GM19452 (cell line): ENCODE measurements around the gene EEPD1.
A peak's percentile ranks its signal among the peaks of the same experiment; 100 is the strongest.
"Not testable (repeated sequence)": the region's sequence is repeated elsewhere in the genome, so short reads cannot be mapped to it uniquely, and the experiment has no call there.

Source experiments
- ATAC-seq: cut with Tn5 transposase; IDR thresholded peaks from one replicate; pipeline ENCODE4 v1.9.1; 2021; ENCODE audit not compliant: unreplicated experiment

The EEPD1 gene

DNA sequence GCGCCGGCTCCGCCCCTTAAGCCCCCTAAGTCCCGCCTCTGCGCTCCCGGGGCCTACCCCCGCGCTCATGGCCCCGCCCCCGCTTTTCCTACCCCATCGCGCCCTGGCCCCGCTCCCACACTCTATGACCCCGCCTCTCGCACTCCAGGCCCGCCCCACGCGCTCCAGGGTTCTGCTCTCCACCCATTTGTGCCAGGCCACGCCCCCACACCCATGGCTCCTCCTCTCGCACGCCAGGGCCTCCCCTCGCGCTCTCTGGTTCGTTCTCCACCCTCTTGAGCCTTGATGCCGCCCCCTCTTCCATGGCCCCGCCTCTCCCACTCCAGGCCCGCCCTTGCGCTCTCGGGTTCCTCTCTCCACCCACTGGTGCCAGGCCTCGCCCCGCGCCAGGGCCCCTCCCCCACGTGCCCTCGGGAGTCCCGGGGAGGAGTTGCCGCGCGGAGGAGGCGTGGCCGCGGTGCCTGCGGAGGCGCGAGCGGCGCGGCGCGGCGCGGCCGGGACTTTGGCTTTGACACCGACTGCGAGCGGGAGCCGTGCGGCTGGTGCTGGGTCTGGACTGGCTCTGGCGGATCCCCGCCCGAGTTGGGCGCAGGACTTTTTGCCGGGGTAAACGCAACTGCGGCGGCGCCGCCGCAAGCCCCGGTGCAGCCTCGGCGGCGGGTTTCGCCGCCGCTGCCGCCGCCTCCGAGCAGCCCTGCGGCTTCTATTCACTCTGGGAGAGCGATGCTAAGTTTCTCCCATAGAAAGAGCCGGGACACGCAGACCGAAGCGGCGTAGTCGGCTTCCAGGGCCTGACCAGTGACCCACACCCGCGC, at the start of gene EEPD1:
TSS of gene EEPD1 (plus strand) at position 499 of the 815 bp plus-strand sequence. CDS start 1,071 bp downstream, outside the sequence.
- ATAC-seq: peak; percentile 96

DNA sequence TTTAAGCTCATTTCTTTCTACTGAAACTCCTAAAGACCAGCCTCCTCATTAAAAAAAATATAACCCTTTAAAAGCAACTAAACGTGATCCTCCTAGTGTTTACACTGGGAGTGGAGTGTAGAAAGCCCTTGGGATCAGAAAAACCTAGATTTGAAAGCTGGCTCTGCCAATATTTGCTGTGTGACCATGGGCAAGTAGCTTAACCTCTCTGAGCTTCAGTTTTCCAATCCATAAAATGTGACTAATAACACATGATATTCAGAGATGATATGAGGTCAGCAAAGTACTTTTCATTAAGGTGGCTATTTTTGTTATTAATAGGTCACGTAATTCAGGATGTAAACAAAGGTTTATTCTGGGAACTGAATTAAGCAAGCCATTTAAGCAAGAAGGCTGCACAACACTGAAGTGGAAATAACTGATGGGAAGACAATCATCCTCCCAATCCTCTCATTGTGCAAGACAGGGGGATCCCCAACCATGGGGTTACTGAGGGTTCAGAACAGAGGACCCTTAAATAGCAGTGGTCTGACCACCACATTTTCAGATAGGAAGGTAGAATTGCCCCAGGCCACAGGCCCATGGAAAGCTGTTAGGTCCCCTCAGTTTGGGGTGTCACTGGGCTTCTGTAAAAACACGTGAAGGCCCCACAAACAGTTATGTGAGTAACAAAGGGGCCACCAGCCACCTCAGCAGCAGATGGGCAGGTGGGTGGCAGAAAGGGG, 49.1 kb upstream of the EEPD1 start:
- ATAC-seq: no peak

DNA sequence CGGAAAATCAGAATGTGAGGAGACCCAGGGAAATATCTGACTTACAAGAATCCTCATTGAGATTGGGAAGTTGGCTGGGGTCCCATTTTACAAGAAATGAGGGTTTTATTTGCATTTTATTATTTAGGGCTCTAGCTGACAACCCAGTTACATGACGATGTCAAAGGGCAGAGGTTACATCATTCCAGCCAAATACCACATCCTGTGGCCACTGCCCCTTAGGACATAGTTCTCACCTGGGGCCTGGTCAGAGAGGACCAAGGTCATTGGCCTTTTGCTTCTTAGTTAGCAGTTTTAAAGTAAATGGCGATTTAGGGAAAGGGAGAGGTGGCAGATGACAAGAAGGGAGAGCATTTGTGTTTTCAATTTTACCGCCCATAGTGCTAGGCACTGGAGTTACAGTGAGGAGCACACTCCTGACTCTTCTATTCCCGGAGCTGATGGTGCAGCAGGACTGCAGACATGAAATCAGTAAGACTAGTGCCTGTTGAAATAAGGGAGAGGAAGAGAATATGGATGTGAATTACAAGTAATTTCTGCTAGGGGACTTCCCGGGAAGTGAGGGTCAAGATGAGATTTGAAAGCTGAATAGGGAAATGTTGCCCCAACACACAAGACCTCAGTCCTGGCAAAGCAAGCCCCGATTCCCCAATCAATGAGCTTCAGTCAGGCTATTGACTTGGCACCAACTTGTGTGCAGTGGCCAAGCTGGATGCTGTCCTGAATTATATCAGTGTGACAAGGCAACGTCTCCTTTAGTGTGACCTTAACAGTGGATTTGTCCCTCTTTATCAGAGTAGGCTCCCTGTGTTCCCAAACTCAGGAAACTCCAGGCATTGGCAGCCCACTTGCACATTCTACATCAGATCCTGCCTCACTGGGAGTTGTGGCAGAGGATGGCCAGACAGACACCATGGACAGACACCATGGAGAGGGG, 45.8 kb upstream of the EEPD1 start:
- not testable (repeated sequence) for ATAC-seq

DNA sequence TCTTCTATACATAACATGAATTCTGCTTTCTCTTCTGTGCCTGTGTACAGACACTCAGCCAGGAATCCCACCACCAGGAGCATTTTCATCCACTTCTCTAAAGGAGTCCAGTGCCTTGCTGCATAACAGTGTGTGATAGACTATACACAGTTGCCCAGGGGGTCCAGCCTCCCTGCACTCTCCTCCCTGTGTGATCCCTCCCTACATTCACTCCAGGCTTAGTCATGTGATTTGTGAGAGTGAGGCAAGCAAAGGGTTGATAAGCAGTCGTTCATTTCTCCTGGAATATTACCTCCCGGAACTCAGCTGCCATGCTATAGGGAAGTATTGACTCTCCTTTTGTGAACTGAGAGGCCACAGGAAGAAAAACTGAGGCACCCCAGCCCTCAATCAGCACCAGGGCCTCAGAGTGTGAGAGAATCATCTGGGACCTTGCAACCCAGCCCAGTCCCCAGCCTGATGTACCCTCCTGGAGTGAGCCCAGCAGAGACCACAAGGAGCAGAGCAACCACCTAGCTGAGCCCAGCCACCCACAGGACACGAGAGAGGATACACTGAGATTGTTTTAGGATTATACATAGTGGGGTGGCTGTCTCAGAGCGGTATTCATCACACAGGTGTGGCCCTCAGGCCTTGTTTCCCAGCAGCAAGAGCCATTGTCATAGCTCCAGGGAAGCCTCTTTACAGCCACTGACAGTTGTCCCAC, 45.0 kb upstream of the EEPD1 start:
- ATAC-seq: no peak

DNA sequence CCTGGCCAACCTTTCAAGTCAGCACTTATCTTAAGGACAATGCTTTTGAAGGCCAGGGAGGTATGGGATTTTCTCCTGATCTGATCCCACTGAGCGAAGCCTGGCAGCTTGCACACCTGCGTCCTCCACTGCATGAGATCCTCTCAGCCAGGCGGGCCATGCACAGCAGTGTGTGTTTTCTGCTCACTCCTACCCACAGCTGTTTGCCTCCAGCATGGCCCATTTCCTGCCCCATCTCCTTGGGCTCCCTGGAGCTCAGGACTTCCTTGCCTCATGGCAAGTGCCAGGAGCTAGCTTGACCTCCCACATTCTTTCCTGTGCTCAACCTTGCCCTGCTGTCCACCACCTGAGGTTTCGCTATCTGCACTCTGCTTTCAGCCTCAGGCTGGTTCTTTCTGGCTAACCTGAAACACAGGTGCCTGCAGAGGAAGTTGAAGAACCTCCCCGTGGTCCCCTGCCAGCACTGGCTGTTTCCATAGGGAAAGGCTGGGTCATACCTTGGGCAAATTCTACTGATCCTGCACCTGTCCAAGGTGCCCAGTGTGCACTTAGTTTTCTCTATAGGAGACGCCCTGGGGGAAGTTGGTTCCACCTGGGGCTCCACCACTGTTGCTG, 43.9 kb upstream of the EEPD1 start:
- ATAC-seq: no peak

DNA sequence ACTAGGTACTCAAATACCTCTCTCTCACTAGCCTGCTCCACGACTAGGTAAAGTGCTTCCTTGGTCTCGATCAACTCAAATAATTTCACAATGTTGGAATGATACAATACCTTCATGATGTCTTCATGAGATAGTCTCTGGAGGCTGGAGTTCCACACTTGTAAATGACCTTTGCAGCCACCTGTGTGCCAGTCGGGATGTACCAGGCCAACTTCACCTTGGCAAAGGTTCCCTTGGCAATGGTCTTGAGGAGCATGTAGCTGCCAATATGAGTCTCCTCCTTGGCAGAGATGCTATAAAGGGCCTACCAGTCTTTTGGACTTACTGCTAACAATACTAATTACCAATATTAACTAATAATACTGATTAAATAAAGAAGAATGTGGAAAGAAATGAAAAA, 42.5 kb upstream of the EEPD1 start:
- ATAC-seq: no peak

DNA sequence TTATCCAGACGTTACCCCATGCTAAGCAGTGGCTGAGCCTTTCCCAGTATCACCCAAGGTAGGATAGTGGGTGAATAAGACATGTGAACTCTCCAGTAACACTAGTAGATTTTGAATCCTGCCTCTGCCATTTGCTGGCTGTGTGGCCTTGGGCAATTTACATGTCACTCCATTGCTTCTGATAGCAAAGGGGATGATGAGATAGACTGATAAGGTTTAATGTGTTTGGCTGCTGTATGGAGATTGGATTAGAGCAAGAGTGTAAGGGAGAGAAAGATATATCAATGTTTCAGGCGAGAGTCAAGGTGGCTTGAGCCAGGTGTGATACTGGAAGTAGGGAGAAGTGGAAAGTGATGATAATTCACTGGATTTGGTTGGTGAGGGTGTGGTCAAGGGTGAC, 40.1 kb upstream of the EEPD1 start:
- no peak for ATAC-seq

DNA sequence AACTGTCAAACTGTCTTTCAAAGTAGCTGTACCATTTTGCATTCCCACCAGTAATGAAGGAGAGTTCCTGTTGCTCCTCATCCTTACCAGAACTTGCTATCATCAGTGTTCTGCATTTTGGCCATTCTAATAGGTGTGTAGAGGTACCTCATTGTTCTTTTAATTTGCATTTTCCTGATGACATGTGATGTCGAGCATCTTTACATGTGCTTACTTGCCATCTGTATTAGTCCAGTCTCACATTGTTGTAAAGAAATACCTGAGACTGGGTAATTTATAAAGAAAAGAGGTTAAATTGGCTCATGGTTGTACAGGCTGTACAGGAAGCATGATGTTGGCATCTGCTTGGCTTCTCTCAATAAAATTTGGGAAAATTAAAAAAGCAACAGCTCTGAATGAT, 38.7 kb upstream of the EEPD1 start:
- ATAC-seq: no peak

DNA sequence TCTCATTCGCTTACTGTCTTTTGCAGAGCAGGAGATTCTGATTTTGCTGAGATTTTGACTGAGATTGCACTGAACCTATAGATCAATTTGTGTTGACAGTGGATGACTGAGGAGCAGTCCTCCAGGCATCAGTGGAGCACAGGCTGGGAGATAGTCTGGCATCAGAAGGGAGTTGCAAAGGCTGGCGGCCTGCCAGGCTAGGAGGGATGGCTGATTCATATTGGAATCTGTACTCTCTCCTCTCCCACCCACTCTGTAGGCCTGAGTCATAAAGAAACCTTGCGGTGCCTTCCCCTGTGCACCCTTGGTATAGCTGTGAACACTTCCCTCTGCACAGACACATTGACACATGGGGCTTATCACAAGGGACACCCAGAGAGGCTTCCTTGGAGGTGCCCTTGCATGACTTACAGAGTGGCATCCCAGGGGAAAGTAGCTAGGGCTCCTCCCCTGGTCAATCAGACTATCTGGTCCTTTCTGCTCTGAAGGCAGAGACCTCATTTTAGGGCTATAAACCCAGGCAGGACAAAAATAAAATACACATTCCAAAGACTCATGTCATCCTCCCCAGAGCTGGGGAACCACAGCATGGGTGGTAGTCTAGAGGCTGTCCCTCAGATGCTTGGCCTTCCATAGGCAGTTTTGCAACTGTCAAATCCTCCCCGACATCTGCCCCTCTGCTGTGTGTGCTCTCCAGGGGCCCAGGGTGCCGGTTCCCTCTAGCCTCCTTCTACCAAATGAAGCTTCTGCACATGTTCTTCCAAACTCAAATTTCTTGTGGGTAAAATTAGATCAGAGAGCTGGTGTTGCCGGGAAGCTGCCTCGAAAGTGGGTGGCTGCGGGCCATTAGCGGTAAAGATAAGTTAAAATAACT, 37.4 kb upstream of the EEPD1 start:
- peak; percentile 100 for ATAC-seq

DNA sequence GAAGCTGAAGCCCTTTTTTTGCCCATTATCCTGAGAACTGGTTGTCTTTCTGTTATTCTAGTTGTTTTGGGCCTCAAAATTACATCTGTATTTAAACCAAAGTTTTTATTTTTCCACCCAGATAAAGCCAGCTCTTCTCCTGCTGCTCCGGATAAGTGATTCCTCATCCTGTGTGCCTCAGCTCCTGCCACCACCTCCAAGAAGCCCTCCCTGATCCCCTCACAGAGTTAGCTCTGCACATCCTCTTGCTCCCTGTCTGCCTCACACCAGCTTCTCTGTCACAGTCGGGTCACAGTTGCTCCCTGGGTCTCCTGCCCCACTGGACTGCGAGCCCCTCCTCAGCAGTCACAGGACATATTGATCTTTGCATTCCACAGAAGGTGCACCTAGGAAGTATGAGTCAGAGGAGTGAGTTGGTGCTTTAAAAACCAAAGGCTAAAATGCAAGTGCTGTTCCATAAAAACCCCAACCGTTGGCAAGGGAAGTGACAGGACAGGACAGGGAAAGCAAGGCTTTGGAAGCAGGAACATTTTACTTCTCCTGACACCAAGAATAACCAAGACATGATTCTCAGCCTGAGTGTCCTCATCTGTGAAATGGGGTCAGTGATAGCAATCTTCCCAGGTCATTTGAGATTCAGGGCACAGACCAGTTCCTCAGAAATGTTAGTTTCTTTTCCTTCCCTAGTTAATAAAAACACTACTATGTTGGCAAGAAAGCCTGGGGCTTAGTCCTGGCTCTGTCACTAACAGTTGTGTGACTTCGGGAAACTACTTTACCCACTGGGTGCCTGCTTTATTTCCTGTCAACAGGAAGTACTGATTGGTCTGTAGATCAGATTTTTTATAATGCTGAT, 36.5 kb upstream of the EEPD1 start:
- ATAC-seq: no peak

DNA sequence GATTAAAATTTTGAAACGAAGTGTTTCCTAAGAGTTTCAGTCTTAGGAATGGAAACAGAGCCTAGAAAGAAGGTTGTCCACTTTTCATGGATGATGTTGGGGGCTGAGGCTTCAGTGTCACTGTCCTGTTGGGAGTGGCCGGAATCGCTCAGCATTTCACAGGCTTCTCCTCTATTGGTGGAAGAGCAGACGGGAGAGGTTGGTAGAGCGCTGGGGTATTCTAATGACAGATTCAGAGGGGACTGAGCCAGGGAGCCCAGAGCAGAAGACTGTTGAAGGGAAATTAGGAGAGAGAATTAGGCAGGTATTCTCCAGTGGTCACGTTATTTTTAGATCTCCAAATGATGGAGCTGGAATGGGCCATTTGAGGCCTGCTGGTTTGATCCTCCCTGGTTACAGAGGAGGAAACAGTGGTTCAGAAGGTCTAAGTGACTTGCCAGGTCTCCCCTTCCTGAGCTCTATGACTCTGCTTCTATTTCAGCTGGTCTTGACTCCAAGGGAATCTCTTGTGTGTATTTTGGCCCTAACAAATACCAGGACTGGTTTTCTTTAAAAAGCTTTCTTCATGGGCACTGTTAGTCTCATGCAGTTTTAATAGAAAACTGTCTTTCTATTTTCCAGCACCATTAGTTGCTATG, 35.7 kb upstream of the EEPD1 start:
- ATAC-seq: no peak

DNA sequence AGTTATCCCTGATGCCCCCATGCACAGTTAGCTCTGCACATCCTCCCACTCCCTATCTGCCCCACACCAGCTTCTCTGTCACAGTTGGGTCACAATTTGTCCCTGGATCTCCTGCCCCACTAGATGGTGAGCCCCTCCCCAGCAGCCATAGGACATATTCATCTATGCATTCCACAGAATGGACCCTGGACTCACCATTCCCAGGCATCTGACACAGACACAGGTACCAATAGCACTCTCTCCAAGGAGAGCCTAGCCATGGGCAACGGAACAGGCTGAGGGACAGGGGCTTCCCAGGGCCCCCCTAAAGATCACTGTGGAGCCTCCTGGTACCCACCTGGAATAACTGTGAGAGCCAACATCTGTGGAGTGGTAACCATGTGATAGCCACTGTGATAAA, 34.7 kb upstream of the EEPD1 start:
- no peak for ATAC-seq

DNA sequence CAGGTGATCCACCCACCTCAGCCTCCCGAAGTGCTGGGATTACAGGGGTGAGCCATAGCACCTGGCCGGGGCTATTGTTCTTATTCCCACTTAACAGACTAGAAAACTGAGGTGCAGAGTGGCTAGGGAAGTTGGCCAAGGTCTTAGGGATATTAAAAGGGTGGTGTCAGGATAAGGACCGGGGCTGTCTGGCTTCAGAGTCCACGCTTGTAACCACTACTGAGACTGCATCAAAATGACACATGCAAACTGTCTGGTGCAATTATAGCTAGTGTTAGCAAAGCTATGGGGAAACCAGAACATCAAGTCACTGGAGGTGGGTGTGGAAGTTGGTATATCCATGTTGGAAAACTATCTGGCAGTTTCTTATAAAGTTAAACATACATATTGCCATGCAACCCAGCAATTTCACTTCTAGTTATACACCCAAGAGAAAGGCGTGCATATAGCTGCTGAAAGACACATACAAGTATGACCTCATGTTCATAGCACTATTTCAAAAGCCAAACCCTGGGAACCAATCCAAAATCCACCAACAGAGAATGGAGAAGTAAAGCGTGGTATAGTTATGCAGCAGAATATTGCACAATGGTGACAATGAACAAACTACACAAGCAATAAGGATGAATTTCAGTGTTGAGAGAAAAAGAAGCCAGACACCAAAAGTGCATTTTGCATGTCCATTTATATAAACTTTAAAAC, 33.9 kb upstream of the EEPD1 start:
- ATAC-seq: no peak

DNA sequence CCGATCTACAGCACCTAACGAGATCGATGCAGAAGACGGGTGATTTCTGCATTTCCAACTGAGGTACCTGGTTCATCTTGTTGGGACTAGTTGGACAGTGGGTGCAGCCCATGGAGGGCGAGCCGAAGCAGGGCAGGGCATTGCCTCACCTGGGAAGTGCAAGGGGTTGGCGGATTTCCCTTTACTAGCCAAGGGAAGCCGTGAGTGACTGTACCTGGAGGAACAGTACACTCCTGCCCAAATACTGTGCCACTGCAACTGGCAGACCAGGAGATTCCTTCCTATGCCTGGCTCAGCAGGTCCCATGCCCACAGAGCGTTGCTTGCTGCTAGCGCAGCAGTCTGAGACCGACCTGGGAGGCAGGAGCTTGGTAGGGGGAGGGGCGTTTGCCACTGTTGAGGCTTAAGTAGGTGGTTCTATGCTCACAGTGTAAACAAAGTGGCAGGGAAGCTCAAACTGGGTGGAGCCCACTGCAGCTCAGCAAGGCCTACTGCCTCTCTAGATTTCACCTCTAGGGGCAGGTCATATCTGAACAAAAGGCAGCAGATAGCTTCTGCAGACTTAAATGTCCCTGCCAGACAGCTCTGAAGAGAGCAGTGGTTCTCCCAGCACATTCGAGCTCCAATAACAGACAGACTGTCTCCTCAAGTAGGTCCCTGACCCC, 32.9 kb upstream of the EEPD1 start:
- ATAC-seq: not testable (repeated sequence)

DNA sequence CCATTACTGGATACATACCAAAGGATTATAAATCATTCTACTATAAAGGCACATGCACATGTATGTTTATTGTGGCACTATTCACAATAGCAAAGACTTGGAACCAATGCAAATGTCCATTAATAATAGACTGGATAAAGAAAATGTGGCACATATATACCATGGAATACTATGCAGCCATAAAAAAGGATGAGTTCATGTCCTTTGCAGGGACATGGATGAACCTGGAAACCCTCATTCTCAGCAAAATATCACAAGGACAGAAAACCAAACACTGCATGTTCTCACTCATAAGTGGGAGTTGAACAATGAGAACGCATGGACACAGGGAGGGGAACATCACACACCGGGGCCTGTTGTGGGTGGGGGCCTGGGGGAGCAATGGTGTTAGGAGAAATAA, 27.4 kb upstream of the EEPD1 start:
- ATAC-seq: not testable (repeated sequence)

DNA sequence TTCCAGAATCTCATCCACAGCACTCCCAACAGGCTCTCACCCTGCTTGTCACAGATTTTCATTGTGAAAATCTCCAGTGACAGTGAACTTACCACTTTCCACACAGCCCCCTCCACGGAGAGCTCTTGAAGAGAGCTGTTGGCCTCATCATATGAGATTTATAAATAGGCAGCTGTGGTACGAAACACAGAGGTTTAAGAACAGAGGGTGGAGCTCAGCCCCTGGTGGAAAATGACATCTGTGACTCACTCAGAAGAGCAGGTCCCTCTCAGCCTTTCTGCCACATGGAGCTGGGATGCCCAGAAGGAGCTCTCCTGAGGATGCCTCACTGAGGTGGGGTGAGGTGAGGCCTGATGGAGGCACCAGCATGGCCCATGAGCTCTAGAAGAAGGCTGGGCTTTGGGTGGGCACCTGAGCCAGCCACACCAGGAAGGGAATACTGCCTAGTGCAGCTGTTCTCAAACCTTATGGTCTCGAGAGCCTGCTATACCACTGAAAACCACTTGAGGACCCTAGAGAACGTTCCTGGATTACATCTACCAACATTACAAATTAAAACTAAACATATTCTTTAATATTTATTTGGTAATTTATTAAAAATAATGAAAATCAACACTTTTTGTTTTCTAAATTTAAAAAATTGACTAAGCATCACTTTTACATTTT, 25.8 kb upstream of the EEPD1 start:
- ATAC-seq: no peak
